IMR-90 (cell line): ENCODE data around the gene GSDMA. TPM values are rescaled to one million over a fixed set of nuclear protein-coding genes. Genes with fewer than 3 reads are reported as not detected.

Experiments used
- ATAC-seq: fragments of 200-7000 bp; cut with Tn5 transposase; 2 replicates; pipeline ENCODE4 v1.9.1; 2020; ENCODE audit warnings: low read depth, mild to moderate bottlenecking, moderate library complexity
- BruUV-seq: library from RNA; stranded (reverse); fragments of 400-500 nt; replicated peaks from 2 replicates; lab custom pipeline; 2021; lab: Mats Ljungman, UMichigan
- CTCF ChIA-PET: fragments of 300-600 bp; formaldehyde crosslinking; extraction: SDS; loops from one replicate; lab custom pipeline; 2021; ENCODE audit warnings: antibody characterized with exemption; lab: Yijun Ruan, JAX
- POLR2A ChIA-PET: fragments of 300-600 bp; sonication (Branson Sonifier 250); formaldehyde crosslinking; loops from one replicate; lab custom pipeline; 2022; ENCODE audit warnings: antibody characterized with exemption; ENCODE audit not compliant: unreplicated experiment; lab: Charles Lee
- DNase-seq: peaks from one replicate; pipeline ENCODE4 v3.0.0; 2013
- H2AFZ ChIP-seq: replicated peaks from 2 replicates; pipeline ENCODE3; 2013; ENCODE audit warnings: low read length, mild to moderate bottlenecking; ENCODE audit not compliant: poor library complexity
- H2AK5ac ChIP-seq: 2 replicates; pipeline ENCODE4 v1.6.1; 2013; ENCODE audit warnings: low read depth, low read length, inconsistent platforms
- H2AK9ac ChIP-seq: replicated peaks from 2 replicates; pipeline ENCODE3; 2013; ENCODE audit warnings: mild to moderate bottlenecking, low read depth, low read length, moderate library complexity; ENCODE audit not compliant: poor library complexity
- H2BK120ac ChIP-seq: 2 replicates; pipeline ENCODE4 v1.6.1; 2013; ENCODE audit warnings: low read depth, low read length, inconsistent platforms
- H2BK15ac ChIP-seq: 3 replicates; pipeline ENCODE4 v1.6.1; 2013; ENCODE audit warnings: low read depth, low read length, inconsistent platforms
- H2BK20ac ChIP-seq: 2 replicates; pipeline ENCODE4 v1.6.1; 2013; ENCODE audit warnings: low read depth, mild to moderate bottlenecking, inconsistent platforms, low read length, moderate library complexity
- H2BK5ac ChIP-seq: 2 replicates; pipeline ENCODE4 v1.6.1; 2013; ENCODE audit warnings: mild to moderate bottlenecking, low read depth, low read length, inconsistent platforms; ENCODE audit not compliant: poor library complexity, severe bottlenecking
- H3K14ac ChIP-seq: replicated peaks from 2 replicates; pipeline ENCODE4 v1.6.1; 2013; ENCODE audit warnings: low read depth, low read length, inconsistent platforms
- H3K18ac ChIP-seq: 2 replicates; pipeline ENCODE4 v1.6.1; 2013; ENCODE audit warnings: low read depth, low read length, control low read depth
- H3K23ac ChIP-seq: 2 replicates; pipeline ENCODE4 v1.6.1; 2013; ENCODE audit warnings: low read depth, low read length, inconsistent platforms
- H3K27ac ChIP-seq: 2 replicates; pipeline ENCODE4 v1.5.1; 2013; ENCODE audit warnings: mild to moderate bottlenecking, control low read depth, low read length; ENCODE audit not compliant: insufficient read depth
- H3K27me3 ChIP-seq: 2 replicates; pipeline ENCODE4 v1.6.1; 2013; ENCODE audit warnings: low read length; ENCODE audit not compliant: control insufficient read depth, insufficient read depth
- H3K36me3 ChIP-seq: 2 replicates; pipeline ENCODE4 v1.6.1; 2013; ENCODE audit warnings: low read length, mixed read lengths; ENCODE audit not compliant: control insufficient read depth, insufficient read depth
- H3K4ac ChIP-seq: 2 replicates; pipeline ENCODE4 v1.6.1; 2013; ENCODE audit warnings: low read depth, low read length, inconsistent platforms
- H3K4me1 ChIP-seq: 2 replicates; pipeline ENCODE4 v1.6.1; 2013; ENCODE audit warnings: low read length, mixed read lengths; ENCODE audit not compliant: control insufficient read depth, insufficient read depth
- H3K4me2 ChIP-seq: 2 replicates; pipeline ENCODE4 v1.6.1; 2013; ENCODE audit warnings: low read depth, mild to moderate bottlenecking, control low read depth, low read length, moderate library complexity
- H3K4me3 ChIP-seq: 2 replicates; pipeline ENCODE4 v1.5.1; 2013; ENCODE audit warnings: low read depth, mild to moderate bottlenecking, control low read depth, low read length, moderate library complexity; ENCODE audit not compliant: insufficient read depth
- H3K56ac ChIP-seq: 2 replicates; pipeline ENCODE4 v1.6.1; 2013; ENCODE audit warnings: low read length, inconsistent platforms; ENCODE audit not compliant: insufficient read depth; ENCODE audit errors: extremely low read depth
- H3K79me1 ChIP-seq, 2 experiments: 2 replicates each; pipeline ENCODE4 v1.6.1; 2013; ENCODE audit warnings: low read length in 2 of 2, inconsistent platforms in 1 of 2, low read depth in 1 of 2
- H3K9ac ChIP-seq: 2 replicates; pipeline ENCODE4 v1.6.1; 2013; ENCODE audit warnings: low read depth, low read length, control low read depth
- H3K9me1 ChIP-seq: 2 replicates; pipeline ENCODE4 v1.6.1; 2013; ENCODE audit warnings: low read length, inconsistent platforms; ENCODE audit not compliant: insufficient read depth
- H3K9me3 ChIP-seq: 2 replicates; pipeline ENCODE4 v1.6.1; 2013; ENCODE audit warnings: low read length; ENCODE audit not compliant: control insufficient read depth, insufficient read depth
- H4K20me1 ChIP-seq: 2 replicates; pipeline ENCODE4 v1.6.1; 2013; ENCODE audit warnings: low read length, inconsistent platforms; ENCODE audit not compliant: insufficient read depth
- H4K5ac ChIP-seq: 2 replicates; pipeline ENCODE4 v1.6.1; 2013; ENCODE audit warnings: mild to moderate bottlenecking, low read depth, low read length, control low read depth
- H4K8ac ChIP-seq, 2 experiments: 2 replicates each; pipeline ENCODE4 v1.6.1; 2013; ENCODE audit warnings: low read depth in 2 of 2, low read length in 2 of 2, control low read depth in 1 of 2, inconsistent platforms in 1 of 2
- H4K91ac ChIP-seq: 2 replicates; pipeline ENCODE4 v1.6.1; 2013; ENCODE audit warnings: low read depth, low read length, inconsistent platforms; ENCODE audit not compliant: insufficient read depth
- CEBPB ChIP-seq: IDR thresholded peaks from 2 replicates; pipeline ENCODE4 v1.6.1; 2012; ENCODE audit warnings: low read depth, low read length, improper control_type of control experiment
- CHD1 ChIP-seq: IDR thresholded peaks from 2 replicates; pipeline ENCODE4 v1.6.1; 2012; ENCODE audit warnings: low read depth, low read length, improper control_type of control experiment
- MAZ ChIP-seq: IDR thresholded peaks from 2 replicates; pipeline ENCODE4 v1.6.1; 2012; ENCODE audit warnings: low read depth, mild to moderate bottlenecking, low read length, improper control_type of control experiment, moderate library complexity, borderline replicate concordance
- RAD21 ChIP-seq: IDR thresholded peaks from 2 replicates; pipeline ENCODE4 v1.6.1; 2012; ENCODE audit warnings: low read length, improper control_type of control experiment
- WGBS, 2 experiments: methylation state at CpG; one replicate each; pipeline versions ENCODE4 v1.1.5 to v1.1.7; 2013; ENCODE audit warnings: missing lambda C conversion rate in 2 of 2; ENCODE audit not compliant: insufficient read length in 1 of 2; ENCODE audit errors: extremely low coverage in 2 of 2; 5-methylcytosine and 5-hydroxymethylcytosine counted together
- dilution Hi-C: fragments of 300-500 bp; cut with HindIII; formaldehyde crosslinking; loops from one replicate; pipeline ENCODE4 v1.14.3; 2018; ENCODE audit warnings: low sequenced_read_pairs; ENCODE audit not compliant: unreplicated experiment
- in situ Hi-C: fragments of 300-500 bp; cut with MboI; formaldehyde crosslinking; loops from 3 replicates; pipeline ENCODE4 v1.14.3; 2019; ENCODE audit warnings: low sequenced_read_pairs, inconsistent platforms, mixed read lengths
- intact Hi-C: fragments of 100-400 bp; cut with micrococcal nuclease; formaldehyde crosslinking; loops from 2 replicates; pipeline ENCODE4 v1.10.0; 2022
- polyA plus RNA-seq, 3 experiments: library from polyadenylated mRNA; depleted of rRNA; stranded (reverse); fragments of >200 nt; gene quantifications; 2 replicates each; pipeline ENCODE4 v1.2.3, GENCODE V29; 2012; ENCODE audit warnings: low replicate concordance in 1 of 3
- total RNA-seq: library from RNA; depleted of rRNA; stranded (reverse); fragments of >200 nt; gene quantifications from 2 replicates; pipeline ENCODE4 v1.2.3, GENCODE V29; 2012

GSDMA gene
- total and polyA plus RNA-seq, 2 of the 4 experiments (the other 2 are of a cell fraction): not detected

DNA sequence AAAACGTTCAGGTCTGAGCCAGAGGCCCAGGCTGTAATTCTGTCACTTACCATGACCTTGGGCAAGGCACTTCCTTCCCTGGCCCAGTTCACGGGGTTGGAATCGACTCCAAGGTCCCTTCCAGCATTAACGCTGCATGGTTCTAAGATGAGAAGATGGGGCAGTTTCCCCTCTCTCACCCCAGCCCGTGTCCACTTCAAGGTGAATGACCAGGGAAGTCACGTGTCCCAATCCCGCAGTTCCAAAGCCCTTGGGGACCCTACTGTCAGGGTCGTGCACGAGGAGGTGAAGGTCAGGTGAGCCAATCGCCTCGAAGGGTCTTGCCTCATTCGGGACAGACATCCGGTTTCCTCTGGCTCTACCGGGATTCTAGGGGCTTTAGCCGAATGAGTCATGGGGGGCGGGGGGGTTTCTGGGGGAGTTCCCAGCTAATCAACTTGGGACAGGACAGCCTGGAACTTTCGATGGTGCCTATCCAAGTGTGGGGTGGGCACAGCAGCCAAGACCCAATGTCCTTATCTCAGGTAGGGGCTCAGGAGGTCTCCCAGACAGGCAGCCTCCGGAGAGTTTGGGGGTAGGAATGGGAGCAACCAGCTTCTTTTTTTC is 51.7 kb downstream of the GSDMA start:
- Histone ChIP-seq H3K27me3 (no peaks in the 10 kb centered on the region; the same call in 1 of the 2 replicates), H2BK20ac (peak overlapping the region; percentile 18; the same call in 1 of the 2 replicates), H3K4ac (peak overlapping the region; percentile 80), H3K4me1 (peaks cover 15% of the 10 kb centered on the region), H2AFZ (peak overlapping the region; percentile 78), H3K9ac (no peak overlapping the region), H3K79me1 (0 out of 4 replicates have a peak, but pooled peaks cover 0 to 6% of the 10 kb centered on the region in 2 experiments), H3K18ac (no peak overlapping the region), H3K23ac (no peak overlapping the region), H2BK120ac (peak overlapping the region; percentile 47), H2AK9ac (peak overlapping the region; percentile 91), H3K9me1 (no peaks in the 10 kb centered on the region; the same call in 1 of the 2 replicates), H2BK15ac (peak overlapping the region; percentile 83; the same call in 2 of the 3 replicates), H3K4me2 (no peak overlapping the region), H3K9me3 (no peaks in the 10 kb centered on the region), H3K27ac (no peak overlapping the region), H2BK5ac (no peak overlapping the region), H3K4me3 (no peak overlapping the region), H4K8ac (peak overlapping the region in 1 of 2 experiments; percentile 42; a peak in 2 of 4 replicates), H2AK5ac (peak overlapping the region; percentile 35), H3K56ac (no peak overlapping the region), H3K36me3 (peaks cover under 1% of the 10 kb centered on the region; the same call in 1 of the 2 replicates), H4K5ac (no peak overlapping the region), H4K20me1 (no peaks in the 10 kb centered on the region), H3K14ac (peak overlapping the region; percentile 63; the same call in 1 of the 2 replicates), H4K91ac (peak overlapping the region; percentile 21; the same call in 1 of the 2 replicates)
- ChIA-PET POLR2A (no interaction called here), CTCF (interaction anchor here (1.0 to 1.9 kb wide), 3 partner anchors 13 to 98 kb away, joined by 3 to 7 read pairs (median 4); no protein-coding TSS in a partner anchor)
- dilution Hi-C loops: no loop called here
- in situ Hi-C loops: no loop called here
- no peak for TF ChIP-seq RAD21
- TF ChIP-seq CEBPB: 0 out of 2 replicates have a peak, but pooled peaks have one; percentile 10
- no peak for TF ChIP-seq CHD1
- TF ChIP-seq MAZ: no peak
- 100% methylated on average over 1 of the region's 18 CpGs; no CpG with 5 or more reads in 1 of the 2 experiments for WGBS, 2 experiments
- no TSS peak for BruUV-seq
- intact Hi-C loops: loop anchor here (5.0 kb wide), 1 partner anchor 153 kb away; no protein-coding TSS in a partner anchor
- ATAC-seq: no peak
- no peak for DNase-seq
